ENCODE results near the gene NHERF2. TPM values are rescaled to one million over a fixed set of nuclear protein-coding genes. Genes with fewer than 3 reads are reported as not detected.

NHERF2 gene
- total and polyA plus RNA-seq, 9 of the 15 experiments (the other 6 are each of a cell fraction or from before 2014, with no cell fraction given): 0.15 to 42.0 (median 12.5) TPM

DNA sequence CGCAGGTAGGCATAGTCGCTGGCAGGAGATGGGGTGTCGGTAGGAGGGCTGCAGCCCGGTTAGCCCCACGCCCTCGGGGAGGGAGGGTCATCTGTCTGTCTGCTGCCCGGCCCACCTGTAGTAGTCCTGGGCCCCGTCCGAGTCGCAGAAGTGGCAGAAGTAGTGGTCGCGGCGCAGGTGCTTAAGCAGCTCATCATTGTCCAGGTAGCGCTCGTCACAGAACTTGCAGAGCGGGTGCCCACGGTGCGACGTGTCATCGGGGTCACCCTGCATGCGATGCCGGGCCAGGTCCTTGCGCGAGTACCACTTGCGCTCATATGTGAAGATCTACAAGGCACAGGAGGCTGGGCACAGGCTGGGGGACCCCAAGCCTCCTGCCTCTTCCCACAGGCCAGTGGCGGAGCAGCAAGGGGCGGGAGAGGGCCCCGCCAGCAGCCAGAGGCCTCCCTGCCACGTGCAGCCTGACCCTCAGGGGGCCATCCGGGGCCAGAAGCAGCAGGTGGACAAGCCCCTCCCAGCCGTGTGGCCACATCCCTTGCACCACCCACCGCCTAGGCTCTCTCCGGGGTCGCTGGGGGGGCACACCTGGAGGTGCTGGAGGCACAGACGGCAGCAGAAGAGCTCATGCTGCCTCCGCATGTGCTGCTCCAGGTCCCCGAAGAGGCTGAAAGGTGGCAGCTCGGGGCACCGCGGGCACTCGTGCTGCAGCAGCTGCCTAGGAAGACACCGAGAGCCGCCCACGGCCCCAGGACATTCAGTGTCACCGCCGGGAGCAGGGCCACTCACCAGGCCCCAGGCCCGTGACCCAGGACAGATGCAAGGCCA, 24.1 kb upstream of the NHERF2 start:
- Histone ChIP-seq H2AFZ (ENCODE audit: low read depth, low read length) (no peak overlapping the region), H3K4me3 (no peak overlapping the region), H3K4me2 (ENCODE audit: insufficient read depth, low read length) (no peak overlapping the region), H3K79me2 (ENCODE audit: control insufficient read depth, insufficient read depth, low read length) (peaks cover 54% of the 10 kb centered on the region), H3K9me3 (replicated peaks; ENCODE audit: control insufficient read depth, insufficient read depth, low read depth, low read length) (no peaks in the 10 kb centered on the region), H4K20me1 (replicated peaks; ENCODE audit: control insufficient read depth, insufficient read depth, low read length) (peaks cover 32% of the 10 kb centered on the region), H3K27ac (ENCODE audit: extremely low read depth, low read depth, low read length) (no peak overlapping the region), H3K4me1 (replicated peaks in 1 of 2; ENCODE audit: control insufficient read depth in 2 of 2, insufficient read depth in 2 of 2, low read length in 2 of 2) (peaks cover 11 to 86% of the 10 kb centered on the region in 2 experiments), H3K9me1 (ENCODE audit: control insufficient read depth, insufficient read depth, low read length) (peaks cover 13% of the 10 kb centered on the region), H3K36me3 (ENCODE audit: control insufficient read depth, insufficient read depth, low read length) (peaks cover 95% of the 10 kb centered on the region; the same call in 2 of the 3 replicates), H3K9ac (ENCODE audit: insufficient read depth in 1 of 2, low read depth in 2 of 2, low read length in 2 of 2) (peak overlapping the region in 1 of 2 experiments; percentile 50; a peak in 2 of 4 replicates), H3K27me3 (ENCODE audit: control insufficient read depth in 2 of 2, insufficient read depth in 2 of 2, low read length in 2 of 2) (no peaks in the 10 kb centered on the region)
- TF ChIP-seq CXXC5 (CRISPR knock-in tag; IDR thresholded peaks at IDR 0.05) (no peak), NCOA1 (IDR thresholded peaks at IDR 0.05; ENCODE audit: low read depth) (no peak), TRIM25 (IDR thresholded peaks at IDR 0.05; ENCODE audit: borderline replicate concordance) (no peak), SREBF1 (IDR thresholded peaks at IDR 0.05; ENCODE audit: borderline replicate concordance, low read depth, low read length) (no peak), POLR2G (IDR thresholded peaks at IDR 0.05; ENCODE audit: low read depth, low read length) (peak; percentile 71), FIP1L1 (IDR thresholded peaks at IDR 0.05; ENCODE audit: low read depth, low read length, poor library complexity, severe bottlenecking) (peak; percentile 38), ZBTB5 (IDR thresholded peaks at IDR 0.05) (no peak), SPI1 (IDR thresholded peaks at IDR 0.05; ENCODE audit: borderline replicate concordance, low read depth, low read length) (no peak), RBFOX2 (IDR thresholded peaks at IDR 0.05; ENCODE audit: low read depth, low read length) (peak; percentile 33)
- TF ChIP-seq, protein P1, sequence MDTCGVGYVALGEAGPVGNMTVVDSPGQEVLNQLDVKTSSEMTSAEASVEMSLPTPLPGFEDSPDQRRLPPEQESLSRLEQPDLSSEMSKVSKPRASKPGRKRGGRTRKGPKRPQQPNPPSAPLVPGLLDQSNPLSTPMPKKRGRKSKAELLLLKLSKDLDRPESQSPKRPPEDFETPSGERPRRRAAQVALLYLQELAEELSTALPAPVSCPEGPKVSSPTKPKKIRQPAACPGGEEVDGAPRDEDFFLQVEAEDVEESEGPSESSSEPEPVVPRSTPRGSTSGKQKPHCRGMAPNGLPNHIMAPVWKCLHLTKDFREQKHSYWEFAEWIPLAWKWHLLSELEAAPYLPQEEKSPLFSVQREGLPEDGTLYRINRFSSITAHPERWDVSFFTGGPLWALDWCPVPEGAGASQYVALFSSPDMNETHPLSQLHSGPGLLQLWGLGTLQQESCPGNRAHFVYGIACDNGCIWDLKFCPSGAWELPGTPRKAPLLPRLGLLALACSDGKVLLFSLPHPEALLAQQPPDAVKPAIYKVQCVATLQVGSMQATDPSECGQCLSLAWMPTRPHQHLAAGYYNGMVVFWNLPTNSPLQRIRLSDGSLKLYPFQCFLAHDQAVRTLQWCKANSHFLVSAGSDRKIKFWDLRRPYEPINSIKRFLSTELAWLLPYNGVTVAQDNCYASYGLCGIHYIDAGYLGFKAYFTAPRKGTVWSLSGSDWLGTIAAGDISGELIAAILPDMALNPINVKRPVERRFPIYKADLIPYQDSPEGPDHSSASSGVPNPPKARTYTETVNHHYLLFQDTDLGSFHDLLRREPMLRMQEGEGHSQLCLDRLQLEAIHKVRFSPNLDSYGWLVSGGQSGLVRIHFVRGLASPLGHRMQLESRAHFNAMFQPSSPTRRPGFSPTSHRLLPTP (IDR thresholded peaks at IDR 0.05; ENCODE audit: borderline replicate concordance, extremely low read depth, insufficient read length): no peak
- in situ Hi-C loops (cut with MboI): no loop called here
- WGBS (ENCODE audit: insufficient coverage, low coverage, missing lambda C conversion rate): 96% methylated on average over 30 of the region's 47 CpGs
- intact Hi-C loops (cut with micrococcal nuclease): no loop called here
- FAIRE-seq (no peak), ATAC-seq (no peak), DNase-seq (ENCODE audit: extremely low read depth in 1 of 4, low spot score in 3 of 4) (no peak)
- CTCF ChIA-PET (ENCODE audit: low intra/inter-chr PET ratio): no interaction called here
- no TSS peak for BruUV-seq (replicated peaks)
- POLR2A ChIA-PET: interaction anchor here (0.6 to 3.0 kb wide), 4 partner anchors 17 to 250 kb away, joined by 3 to 12 read pairs (median 7); partner anchors contain the start of gene TRAF7

Measured in K562 (cell line).